ENCODE measurements around the gene OR7G3.

DNA sequence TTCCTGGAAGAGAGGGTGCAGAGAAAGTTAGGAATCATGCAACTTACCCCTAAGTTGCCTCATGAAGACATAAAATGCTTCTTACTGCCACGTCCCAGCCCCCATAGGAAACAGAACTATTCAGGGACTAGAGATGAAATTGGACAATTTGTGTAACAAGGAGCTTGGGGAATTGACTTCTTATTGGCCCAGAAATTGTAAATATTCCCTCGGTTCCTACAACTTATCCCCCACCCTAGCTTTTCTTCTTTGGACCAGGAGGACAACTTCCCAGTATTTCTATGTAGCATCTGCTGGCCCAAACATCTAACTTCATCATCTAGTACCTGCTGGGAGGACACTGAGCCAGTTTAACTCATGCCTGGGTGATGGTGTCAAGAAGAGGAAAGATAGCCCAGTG is 40.0 kb downstream of the OR7G3 start, which contains the start of gene OR1M1:
- TF ChIP-seq EZH2 (IDR thresholded peaks at IDR 0.05; ENCODE audit: borderline replicate concordance, low read depth, low read length, severe bottlenecking) = no peak
- TF ChIP-seq, protein P1, sequence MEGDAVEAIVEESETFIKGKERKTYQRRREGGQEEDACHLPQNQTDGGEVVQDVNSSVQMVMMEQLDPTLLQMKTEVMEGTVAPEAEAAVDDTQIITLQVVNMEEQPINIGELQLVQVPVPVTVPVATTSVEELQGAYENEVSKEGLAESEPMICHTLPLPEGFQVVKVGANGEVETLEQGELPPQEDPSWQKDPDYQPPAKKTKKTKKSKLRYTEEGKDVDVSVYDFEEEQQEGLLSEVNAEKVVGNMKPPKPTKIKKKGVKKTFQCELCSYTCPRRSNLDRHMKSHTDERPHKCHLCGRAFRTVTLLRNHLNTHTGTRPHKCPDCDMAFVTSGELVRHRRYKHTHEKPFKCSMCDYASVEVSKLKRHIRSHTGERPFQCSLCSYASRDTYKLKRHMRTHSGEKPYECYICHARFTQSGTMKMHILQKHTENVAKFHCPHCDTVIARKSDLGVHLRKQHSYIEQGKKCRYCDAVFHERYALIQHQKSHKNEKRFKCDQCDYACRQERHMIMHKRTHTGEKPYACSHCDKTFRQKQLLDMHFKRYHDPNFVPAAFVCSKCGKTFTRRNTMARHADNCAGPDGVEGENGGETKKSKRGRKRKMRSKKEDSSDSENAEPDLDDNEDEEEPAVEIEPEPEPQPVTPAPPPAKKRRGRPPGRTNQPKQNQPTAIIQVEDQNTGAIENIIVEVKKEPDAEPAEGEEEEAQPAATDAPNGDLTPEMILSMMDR (IDR thresholded peaks at IDR 0.05; ENCODE audit: borderline replicate concordance, extremely low read depth, low read length, poor library complexity, severe bottlenecking) = no peak
